ENCODE results near the gene FAU. TPM values are rescaled to one million over a fixed set of nuclear protein-coding genes. Genes with fewer than 3 reads are reported as not detected.

FAU gene
- total RNA-seq, 1 experiment from 2014 or later = 137 TPM

DNA sequence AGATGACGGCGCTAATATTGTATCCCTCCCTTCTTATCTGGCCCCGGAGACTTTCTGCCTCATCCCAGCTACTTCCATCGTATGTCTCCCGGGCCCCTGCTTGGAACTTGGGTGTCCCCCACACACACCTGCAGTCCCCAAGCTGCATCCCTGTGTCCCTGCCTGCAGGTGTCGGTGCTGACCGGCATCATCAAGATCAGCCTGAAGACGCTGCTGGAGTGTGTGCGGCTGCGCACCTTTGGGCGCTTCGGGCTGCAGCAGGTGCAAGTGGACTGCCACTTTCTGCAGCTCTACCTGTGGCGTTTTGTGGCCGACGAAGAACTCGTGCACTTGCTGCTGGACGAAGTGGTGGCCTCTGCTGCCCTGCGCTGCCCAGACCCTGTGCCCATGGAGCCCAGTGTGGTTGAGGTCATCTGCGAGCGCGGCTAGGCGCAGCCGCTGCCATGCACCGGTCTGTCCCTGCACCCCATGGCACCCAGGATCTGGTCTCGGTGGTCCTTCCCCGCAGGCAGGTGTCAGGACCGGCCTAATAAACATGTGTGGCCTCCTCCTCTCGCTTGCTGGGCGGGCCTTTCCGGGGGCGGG is 10.7 kb downstream of the FAU start:
- in situ Hi-C loops (cut with HindIII; ENCODE audit: low sequenced_read_pairs) = no loop called here
- DNase-seq (ENCODE audit: low spot score) = no peak

DNA sequence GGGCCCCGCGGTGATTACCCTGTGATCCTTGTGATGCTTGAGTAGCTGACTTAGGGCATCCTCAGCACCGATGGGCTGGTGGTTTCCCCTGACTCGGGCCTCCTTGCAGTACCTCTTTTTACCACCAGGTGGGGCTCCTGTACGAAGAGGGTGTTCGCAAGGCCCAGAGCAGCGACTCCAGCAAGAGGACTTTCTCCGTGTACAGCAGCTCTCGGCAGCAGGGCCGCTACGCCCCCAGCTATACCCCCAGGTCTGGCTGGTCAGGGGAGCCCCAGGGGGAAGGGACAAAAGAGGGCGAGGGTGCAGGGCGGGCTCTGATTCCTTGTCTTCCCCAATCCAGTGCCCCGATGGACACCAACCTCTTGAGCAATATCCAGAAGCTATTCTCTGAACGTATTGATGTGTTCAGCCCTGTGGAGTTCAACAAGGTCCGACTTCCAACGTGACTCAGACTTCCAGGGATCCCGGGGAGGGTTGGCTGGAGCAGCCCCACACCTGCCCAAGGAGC is 11.5 kb downstream of the FAU start:
- DNase-seq (ENCODE audit: low spot score) = peak; percentile 87
- in situ Hi-C loops (cut with HindIII; ENCODE audit: low sequenced_read_pairs) = no loop called here

DNA sequence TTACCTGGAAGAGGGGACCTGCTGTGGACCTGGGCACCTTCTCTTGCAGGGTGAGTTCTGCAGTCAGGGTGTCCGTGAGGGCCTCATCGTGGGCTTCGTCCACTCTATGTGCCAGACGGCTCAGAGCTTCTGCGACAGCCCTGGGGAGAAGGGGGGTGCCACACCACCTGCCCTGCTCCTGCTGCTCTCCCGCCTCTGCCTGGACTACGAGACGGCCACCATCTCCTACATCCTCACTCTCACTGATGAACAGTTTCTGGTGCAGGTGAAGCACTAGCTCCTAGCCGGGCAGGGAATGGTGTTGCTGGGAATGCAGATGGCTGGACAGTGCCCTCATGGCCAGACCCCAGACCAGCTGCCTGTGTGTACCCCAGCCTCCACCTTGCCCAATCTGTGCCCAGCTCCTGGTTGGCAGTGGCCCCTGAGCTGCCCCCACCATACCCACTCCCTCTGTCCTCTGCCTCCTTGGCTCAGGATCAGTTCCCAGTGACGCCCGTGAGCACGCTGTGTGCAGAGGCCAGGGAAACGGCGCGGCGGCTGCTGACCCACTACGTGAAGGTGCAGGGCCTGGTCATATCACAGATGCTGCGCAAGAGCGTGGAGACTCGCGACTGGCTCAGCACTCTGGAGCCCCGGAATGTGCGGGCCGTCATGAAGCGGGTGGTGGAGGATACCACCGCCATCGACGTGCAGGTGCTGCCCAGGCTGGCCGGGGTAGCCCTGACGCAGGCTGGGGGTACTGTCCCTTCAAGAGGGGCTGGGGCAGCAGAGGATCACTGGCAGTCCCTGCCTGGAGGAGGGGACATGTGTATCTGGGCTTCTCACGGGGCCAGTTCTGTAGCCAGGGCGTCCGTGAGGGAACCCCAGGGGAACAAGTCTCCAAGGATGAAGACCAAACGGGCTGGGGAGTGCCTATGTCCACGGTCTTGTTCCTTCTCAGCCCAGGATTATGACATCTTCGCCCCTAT is 12.4 kb downstream of the FAU start:
- in situ Hi-C loops (cut with HindIII; ENCODE audit: low sequenced_read_pairs) = no loop called here

DNA sequence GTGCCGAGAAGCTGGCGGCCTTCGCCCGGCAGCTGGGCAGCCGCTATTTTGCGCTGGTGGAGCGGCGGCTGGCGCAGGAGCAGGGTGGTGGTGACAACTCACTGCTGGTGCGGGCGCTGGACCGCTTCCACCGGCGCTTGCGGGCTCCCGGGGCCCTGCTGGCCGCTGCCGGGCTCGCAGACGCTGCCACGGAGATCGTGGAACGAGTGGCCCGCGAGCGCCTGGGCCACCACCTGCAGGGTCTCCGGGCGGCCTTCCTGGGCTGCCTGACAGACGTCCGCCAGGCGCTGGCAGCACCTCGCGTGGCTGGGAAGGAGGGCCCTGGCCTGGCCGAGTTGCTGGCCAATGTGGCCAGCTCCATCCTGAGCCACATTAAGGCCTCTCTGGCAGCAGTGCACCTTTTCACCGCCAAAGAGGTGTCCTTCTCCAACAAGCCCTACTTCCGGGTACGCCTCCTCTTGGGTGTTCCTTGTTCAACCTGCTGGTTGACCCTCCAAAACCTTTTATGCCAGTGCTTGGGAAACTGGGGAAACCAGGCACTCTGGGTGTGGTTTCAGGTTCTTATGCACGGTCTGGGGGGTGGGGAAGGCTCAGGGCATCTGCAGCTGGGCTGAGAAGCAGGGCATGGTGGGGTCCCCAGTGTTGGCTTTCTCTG is 13.3 kb downstream of the FAU start:
- in situ Hi-C loops (cut with HindIII; ENCODE audit: low sequenced_read_pairs) = no loop called here
- DNase-seq (ENCODE audit: low spot score) = no peak

More for the DNA sequence above, 12.4 kb downstream of the FAU start:
- DNase-seq (ENCODE audit: low spot score) = no peak

DNA sequence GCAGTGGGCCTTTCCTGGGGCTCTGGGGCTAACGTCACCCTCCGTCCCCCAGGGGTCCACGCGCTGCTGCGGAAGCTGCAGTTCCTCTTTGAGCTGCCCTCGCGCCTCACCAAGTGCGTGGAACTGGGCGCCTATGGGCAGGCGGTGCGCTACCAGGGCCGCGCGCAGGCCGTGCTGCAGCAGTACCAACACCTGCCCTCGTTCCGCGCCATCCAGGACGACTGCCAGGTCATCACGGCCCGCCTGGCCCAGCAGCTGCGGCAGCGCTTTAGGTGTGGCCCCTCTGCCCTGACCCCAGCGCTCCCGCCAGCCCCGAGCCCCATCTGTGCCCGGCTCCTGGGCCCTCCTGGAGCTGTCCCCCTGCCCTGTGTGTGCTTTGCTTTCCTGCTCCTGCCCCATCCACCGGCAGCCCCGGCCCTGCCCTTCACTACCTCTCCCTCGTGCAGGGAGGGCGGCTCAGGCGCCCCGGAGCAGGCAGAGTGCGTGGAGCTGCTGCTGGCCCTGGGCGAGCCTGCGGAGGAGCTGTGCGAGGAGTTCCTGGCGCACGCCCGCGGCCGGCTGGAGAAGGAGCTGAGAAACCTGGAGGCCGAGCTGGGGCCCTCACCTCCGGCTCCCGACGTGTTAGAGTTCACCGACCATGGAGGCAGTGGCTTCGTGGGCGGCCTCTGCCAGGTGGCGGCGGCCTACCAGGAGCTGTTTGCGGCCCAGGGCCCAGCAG is 14.0 kb downstream of the FAU start:
- in situ Hi-C loops (cut with HindIII; ENCODE audit: low sequenced_read_pairs) = no loop called here
- no peak for DNase-seq (ENCODE audit: low spot score)

DNA sequence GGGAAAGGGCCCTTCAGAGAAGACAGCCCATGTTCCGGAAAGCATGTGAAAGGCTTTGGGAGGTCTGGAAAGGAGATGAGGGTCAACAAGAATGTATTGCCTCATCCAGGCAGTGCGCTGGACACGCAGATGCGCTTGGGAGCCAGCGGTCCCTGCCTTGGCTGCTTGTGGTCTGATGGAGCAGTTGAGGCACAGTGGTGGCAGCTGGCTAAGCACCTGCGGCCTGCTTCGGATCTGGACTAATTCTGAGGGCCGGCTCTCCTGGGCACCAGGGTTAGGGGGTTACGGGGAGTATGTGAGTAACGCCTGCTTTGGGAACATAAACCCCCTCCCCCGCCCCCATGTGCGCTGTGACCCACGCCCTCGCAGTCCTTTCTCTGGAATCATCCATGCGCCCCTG is 14.9 kb downstream of the FAU start:
- DNase-seq (ENCODE audit: low spot score) = no peak
- in situ Hi-C loops (cut with HindIII; ENCODE audit: low sequenced_read_pairs) = no loop called here

DNA sequence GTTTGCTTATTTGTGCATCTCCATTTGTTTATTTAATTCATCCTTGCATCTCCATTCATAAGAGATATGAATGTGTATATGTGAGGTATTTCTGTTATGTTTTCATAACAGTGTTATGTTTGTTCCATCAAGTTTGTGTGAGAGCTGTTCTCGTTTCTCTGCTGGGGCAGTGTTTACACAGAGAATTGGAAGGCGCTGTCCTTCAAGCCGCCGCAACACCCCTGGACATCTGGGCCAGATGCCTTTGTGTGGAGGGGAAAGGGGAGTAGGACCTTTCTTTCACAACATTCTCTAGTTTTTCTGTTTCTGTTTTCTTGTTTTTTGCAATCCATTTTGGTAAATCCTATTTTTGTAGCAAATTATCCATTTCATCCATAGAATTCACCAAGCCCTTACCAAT is 17.3 kb downstream of the FAU start:
- no peak for DNase-seq (ENCODE audit: low spot score)
- in situ Hi-C loops (cut with HindIII; ENCODE audit: low sequenced_read_pairs) = no loop called here

DNA sequence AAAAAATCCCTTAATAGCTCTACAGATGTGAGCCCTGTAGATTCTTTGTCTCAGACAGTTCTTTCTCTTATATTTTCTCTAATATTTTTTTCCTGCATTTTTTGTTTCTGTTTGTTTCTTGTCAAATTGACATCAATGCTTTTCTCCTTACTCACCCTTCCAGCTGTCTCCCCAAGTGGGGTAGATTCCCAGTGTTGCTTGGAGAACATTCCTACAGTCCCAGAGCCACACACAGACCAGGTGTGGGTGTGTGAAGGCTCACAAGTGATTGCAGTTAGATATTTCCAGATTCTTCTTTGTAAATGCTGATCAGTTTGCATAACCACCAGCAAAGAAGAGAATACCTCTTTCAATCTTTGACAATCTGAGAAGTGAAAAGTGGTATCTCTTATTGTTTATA is 18.5 kb downstream of the FAU start:
- DNase-seq (ENCODE audit: low spot score) = no peak
- in situ Hi-C loops (cut with HindIII; ENCODE audit: low sequenced_read_pairs) = no loop called here

DNA sequence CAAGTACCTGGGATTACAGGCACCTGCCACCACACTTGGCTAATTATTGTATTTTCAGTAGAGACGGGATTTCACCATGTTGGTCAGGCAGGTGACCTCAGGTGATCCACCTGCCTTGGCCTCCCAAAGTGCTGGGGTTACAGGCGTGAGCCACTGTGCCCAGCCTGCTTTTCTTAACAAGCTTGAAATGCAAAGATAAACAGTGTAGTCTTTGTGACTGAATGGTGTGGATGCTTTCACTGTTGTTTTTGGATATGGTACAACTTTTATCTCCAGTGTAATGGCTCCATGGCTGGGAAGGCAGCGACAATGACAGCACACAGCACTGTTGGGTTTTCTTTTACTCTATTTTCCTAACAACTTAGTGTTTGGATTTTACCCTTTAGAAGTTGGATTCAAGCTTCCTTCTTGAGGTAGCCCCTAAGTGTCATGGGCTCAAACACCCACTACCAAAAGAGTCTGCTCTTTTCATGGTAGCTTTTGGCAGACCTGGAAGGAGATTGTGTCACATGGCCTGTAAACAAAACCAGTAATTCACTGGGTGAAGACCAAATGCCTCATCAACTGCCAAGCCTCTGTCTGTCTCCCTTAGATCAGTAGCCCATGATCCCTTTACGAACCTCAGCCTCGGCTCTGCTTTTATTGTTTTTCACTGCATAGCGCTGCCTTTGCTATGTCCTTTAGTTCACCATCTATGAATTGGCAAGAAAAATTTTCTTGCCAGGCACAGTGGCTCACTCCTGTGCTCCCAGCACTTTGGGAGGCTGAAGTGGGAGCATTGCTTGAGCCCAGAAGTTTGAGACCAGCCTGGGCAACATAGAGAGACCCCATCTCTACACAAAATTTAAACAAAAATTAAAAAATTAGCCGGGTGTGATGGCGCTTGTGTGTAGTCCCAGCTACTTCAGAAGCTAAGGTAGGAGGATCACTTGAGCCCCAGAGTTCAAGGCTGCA is 19.5 kb downstream of the FAU start:
- in situ Hi-C loops (cut with HindIII; ENCODE audit: low sequenced_read_pairs) = no loop called here

DNA sequence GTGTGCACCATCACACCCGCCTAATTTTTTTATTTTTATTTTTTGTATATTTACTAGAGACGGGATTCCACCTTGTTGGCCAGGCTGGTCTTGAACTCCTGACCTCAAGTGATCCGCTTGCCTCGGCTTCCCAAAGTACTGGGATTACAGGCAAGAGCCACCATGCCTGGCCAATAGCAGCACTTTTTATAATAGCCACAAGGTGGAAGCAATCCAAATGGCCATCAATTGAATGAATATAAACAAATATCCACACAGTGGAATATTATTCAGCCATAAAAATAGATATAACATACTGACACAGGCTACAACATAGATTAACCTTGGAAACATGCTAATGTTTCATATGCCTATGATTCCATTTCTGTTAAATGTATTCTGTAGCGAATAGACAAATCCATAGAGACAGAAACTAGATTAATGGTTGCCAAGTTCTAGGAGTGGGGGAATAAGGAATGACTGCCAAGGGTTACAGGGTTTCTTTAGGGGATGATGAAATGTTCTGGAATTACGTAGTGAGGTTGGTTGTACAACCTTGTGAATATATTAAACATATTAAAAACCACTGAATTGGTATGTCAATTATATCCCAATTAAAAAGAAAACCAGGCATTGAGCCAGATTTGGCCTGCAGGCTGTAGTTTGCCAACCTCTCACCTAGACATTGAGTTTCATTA is 21.1 kb downstream of the FAU start:
- in situ Hi-C loops (cut with HindIII; ENCODE audit: low sequenced_read_pairs) = no loop called here
- no peak for DNase-seq (ENCODE audit: low spot score)

More for the DNA sequence above, 19.5 kb downstream of the FAU start:
- DNase-seq (ENCODE audit: low spot score) = no peak

DNA sequence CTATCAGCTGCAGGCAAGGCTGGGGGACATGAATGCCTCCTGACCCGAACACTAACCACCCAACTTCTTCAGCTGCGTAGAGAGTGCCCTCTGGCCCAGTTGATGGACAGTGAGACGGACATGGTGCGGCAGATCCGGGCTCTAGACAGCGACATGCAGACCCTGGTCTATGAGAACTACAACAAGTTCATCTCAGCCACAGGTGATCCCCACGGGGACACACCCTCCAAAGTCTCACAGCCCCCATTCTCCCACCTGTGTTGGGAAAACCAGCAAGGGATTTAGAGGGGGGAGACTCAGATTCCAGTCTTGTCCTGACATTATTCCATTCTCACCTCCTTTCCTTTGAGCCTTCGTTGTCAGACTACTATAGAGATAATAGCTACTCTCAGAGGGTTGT is 25.0 kb downstream of the FAU start:
- no peak for DNase-seq (ENCODE audit: low spot score)
- in situ Hi-C loops (cut with HindIII; ENCODE audit: low sequenced_read_pairs) = no loop called here

DNA sequence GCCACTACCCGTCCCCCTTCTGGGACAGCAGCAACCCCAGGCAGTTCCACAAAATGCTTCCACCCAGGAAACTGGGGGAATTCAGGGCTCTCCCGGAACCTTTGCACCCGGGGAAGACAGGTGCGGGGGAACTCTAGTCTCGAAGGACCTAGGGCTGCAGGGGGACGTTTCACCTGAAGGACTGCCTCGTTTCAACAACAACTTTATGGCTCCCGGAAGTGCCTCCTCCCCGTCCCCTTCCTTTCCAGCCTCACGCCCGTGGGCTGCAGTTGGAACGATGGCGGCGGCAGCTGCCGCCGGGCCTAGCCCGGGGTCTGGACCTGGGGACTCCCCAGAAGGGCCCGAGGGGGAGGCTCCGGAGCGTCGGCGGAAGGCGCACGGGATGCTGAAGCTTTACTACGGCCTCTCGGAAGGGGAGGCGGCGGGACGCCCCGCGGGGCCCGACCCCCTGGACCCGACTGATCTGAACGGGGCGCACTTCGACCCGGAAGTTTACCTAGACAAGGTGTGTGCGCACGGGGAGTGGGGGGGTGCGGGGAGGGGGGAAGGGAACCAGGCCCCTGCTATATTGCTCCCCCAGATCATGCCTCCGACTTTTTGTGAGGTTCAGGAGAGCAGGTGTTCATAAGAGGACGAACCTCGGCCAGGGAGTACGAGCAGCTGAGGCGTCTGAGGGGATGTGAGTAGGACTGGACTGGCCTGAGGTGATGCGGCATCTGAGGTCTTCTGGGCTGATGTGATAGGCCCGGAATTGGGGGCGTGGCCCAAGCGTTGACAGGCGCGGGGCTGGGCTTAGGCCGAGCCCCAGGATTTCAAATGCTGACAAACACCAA is 25.7 kb downstream of the FAU start, which contains the start of gene VPS51:
Gene VPS51 (plus strand): TSS at position 241 of the 833 bp plus-strand sequence. CDS start 37 bp downstream, at position 278.
- in situ Hi-C loops (cut with HindIII; ENCODE audit: low sequenced_read_pairs) = no loop called here
- DNase-seq (ENCODE audit: low spot score) = peak; percentile 90

DNA sequence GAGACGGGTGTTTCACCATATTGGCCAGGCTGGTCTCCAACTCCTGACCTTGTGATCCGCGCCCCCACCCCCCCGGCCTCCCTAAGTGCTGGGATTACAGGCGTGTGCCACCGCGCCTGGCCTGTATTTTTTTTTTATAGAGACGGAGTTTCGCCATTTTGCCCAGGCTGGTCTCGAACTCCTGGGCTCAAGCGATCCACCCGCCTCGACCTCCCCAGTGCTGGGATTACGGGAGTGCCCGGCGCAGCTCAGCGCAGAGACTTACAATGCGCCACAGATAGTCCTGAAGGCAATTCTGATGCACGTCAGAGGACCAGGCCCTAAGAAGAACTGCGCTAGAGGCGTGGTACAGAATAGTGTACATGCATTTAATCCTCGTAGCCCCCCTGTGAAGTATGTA is 26.5 kb downstream of the FAU start:
- in situ Hi-C loops (cut with HindIII; ENCODE audit: low sequenced_read_pairs) = no loop called here
- DNase-seq (ENCODE audit: low spot score) = no peak

DNA sequence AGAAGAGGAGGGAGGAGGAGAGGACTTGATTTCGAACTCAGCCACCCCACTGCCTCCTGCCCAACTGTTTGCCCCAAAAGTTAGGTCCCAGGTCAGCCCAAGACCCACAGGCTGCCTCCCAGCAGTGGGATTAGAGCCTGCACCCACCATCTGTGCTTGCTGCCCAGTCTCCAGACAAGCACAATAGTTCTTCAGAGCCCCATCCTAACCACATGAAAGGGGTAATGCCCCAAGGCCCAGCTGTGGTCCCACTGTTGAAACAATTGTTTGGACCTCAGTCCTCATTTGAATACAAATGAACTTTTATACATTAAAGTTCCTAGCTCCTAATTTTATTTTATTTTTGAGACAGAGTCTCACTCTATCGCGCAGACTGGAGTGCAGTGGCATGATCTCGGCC is 31.3 kb downstream of the FAU start:
- DNase-seq (ENCODE audit: low spot score) = no peak
- in situ Hi-C loops (cut with HindIII; ENCODE audit: low sequenced_read_pairs) = no loop called here

DNA sequence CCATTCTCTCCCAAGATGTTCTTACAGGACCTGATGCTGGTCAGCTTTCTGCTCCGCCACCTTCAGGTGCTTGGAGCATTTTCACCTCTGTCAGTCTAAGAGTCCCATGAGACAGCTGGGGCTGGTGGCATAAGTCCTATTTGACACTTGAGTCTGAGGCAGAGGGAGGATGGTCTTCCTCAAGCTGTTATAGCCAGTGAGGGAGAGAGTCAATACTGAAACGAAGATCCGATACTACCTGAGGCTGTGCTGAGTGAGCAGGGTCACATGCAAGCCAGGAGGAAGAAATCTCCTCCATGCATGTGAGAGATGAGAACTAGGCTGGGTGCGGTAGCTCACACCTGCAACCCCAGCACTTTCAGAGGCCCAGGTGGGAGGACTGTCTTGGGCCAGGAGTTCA is 32.3 kb downstream of the FAU start:
- no peak for DNase-seq (ENCODE audit: low spot score)
- in situ Hi-C loops (cut with HindIII; ENCODE audit: low sequenced_read_pairs) = no loop called here

DNA sequence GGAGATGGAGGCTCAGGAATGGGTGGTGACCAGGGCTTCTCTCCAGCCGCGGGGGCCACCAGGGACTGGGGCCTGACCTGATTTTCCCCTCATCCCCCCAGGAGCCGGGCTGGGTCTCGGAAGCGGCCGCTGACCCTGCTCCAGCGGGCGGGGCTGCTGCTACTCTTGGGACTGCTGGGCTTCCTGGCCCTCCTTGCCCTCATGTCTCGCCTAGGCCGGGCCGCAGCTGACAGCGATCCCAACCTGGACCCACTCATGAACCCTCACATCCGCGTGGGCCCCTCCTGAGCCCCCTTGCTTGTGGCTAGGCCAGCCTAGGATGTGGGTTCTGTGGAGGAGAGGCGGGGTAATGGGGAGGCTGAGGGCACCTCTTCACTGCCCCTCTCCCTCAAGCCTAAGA is 34.1 kb downstream of the FAU start:
- in situ Hi-C loops (cut with HindIII; ENCODE audit: low sequenced_read_pairs) = no loop called here
- no peak for DNase-seq (ENCODE audit: low spot score)

DNA sequence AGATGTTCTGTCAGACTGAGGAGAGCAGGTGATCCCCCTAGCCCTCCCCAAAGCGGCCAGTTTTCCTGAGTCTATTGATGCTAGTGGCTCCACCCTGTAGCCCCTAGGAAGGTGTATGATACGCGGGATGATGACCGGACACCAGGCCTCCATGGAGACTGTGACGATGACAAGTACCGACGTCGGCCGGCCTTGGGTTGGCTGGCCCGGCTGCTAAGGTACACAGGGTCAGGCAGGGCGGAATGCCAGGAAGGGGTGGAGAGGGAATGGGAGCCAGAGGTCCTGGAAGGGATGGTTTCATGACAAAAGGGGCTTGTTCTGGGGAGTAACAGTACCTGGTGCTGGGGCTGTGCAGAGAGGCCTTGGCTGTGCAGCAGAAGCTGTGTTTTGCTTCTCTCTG is 34.7 kb downstream of the FAU start:
- DNase-seq (ENCODE audit: low spot score) = no peak
- in situ Hi-C loops (cut with HindIII; ENCODE audit: low sequenced_read_pairs) = no loop called here
